Measurements from ENCODE around the gene BRMS1L. TPM values are rescaled to one million over a fixed set of nuclear protein-coding genes. Genes with fewer than 3 reads are reported as not detected.

BRMS1L gene
- total and polyA plus RNA-seq, 2 of the 13 experiments (the other 11 are each of a cell fraction or from before 2014, with no cell fraction given) = 21.1 to 23.8 TPM

- TF ChIP-seq, protein P1, sequence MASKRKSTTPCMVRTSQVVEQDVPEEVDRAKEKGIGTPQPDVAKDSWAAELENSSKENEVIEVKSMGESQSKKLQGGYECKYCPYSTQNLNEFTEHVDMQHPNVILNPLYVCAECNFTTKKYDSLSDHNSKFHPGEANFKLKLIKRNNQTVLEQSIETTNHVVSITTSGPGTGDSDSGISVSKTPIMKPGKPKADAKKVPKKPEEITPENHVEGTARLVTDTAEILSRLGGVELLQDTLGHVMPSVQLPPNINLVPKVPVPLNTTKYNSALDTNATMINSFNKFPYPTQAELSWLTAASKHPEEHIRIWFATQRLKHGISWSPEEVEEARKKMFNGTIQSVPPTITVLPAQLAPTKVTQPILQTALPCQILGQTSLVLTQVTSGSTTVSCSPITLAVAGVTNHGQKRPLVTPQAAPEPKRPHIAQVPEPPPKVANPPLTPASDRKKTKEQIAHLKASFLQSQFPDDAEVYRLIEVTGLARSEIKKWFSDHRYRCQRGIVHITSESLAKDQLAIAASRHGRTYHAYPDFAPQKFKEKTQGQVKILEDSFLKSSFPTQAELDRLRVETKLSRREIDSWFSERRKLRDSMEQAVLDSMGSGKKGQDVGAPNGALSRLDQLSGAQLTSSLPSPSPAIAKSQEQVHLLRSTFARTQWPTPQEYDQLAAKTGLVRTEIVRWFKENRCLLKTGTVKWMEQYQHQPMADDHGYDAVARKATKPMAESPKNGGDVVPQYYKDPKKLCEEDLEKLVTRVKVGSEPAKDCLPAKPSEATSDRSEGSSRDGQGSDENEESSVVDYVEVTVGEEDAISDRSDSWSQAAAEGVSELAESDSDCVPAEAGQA (IDR thresholded peaks at IDR 0.05; ENCODE audit: low read depth) = no peak
- TF ChIP-seq, protein P1 (CRISPR knock-in tag; IDR thresholded peaks at IDR 0.05; ENCODE audit: borderline replicate concordance) = no peak
- TF ChIP-seq ZBTB25 (CRISPR knock-in tag; IDR thresholded peaks at IDR 0.05) (peak; percentile 57; the same call in 1 of the 2 replicates), CHD4 (IDR thresholded peaks at IDR 0.05; ENCODE audit: borderline replicate concordance, low read length) (peak; percentile 40; the same call in 1 of the 2 replicates), CREM (IDR thresholded peaks at IDR 0.05) (no peak), CREM (CRISPR knock-in tag; IDR thresholded peaks at IDR 0.05) (no peak), SMAD3 (CRISPR knock-in tag; IDR thresholded peaks at IDR 0.05) (peak; percentile 37; the same call in 1 of the 2 replicates), HMG20A (CRISPR knock-in tag; IDR thresholded peaks at IDR 0.05; ENCODE audit: borderline replicate concordance) (no peak), BRCA1 (CRISPR knock-in tag; IDR thresholded peaks at IDR 0.05) (no peak), FOXM1 (CRISPR knock-in tag; IDR thresholded peaks at IDR 0.05) (no peak), XRCC5 (optimal IDR thresholded peaks at IDR 0.05; ENCODE audit: low read length) (peak; percentile 70), PTBP1 (IDR thresholded peaks at IDR 0.05; ENCODE audit: low read depth, low read length, poor library complexity, severe bottlenecking) (no peak), BRF2 (CRISPR knock-in tag; IDR thresholded peaks at IDR 0.05) (no peak), SMC3 (IDR thresholded peaks at IDR 0.05; ENCODE audit: low read length) (peak; percentile 86), GABPA (IDR thresholded peaks at IDR 0.05; ENCODE audit: low read depth, low read length) (no peak), GABPA (CRISPR knock-in tag; IDR thresholded peaks at IDR 0.05; ENCODE audit: low read depth) (0 out of 2 replicates have a peak, but pooled peaks have one; percentile 16), TBX2 (CRISPR knock-in tag; IDR thresholded peaks at IDR 0.05; ENCODE audit: borderline replicate concordance) (no peak), CEBPG (CRISPR knock-in tag; IDR thresholded peaks at IDR 0.05) (peak; percentile 23; the same call in 1 of the 2 replicates), SIN3B (IDR thresholded peaks at IDR 0.05; ENCODE audit: low read length) (no peak)
- TF ChIP-seq, protein P2, sequence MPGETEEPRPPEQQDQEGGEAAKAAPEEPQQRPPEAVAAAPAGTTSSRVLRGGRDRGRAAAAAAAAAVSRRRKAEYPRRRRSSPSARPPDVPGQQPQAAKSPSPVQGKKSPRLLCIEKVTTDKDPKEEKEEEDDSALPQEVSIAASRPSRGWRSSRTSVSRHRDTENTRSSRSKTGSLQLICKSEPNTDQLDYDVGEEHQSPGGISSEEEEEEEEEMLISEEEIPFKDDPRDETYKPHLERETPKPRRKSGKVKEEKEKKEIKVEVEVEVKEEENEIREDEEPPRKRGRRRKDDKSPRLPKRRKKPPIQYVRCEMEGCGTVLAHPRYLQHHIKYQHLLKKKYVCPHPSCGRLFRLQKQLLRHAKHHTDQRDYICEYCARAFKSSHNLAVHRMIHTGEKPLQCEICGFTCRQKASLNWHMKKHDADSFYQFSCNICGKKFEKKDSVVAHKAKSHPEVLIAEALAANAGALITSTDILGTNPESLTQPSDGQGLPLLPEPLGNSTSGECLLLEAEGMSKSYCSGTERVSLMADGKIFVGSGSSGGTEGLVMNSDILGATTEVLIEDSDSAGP (CRISPR knock-in tag; IDR thresholded peaks at IDR 0.05; ENCODE audit: borderline replicate concordance) = no peak
- TF ChIP-seq, protein P3, sequence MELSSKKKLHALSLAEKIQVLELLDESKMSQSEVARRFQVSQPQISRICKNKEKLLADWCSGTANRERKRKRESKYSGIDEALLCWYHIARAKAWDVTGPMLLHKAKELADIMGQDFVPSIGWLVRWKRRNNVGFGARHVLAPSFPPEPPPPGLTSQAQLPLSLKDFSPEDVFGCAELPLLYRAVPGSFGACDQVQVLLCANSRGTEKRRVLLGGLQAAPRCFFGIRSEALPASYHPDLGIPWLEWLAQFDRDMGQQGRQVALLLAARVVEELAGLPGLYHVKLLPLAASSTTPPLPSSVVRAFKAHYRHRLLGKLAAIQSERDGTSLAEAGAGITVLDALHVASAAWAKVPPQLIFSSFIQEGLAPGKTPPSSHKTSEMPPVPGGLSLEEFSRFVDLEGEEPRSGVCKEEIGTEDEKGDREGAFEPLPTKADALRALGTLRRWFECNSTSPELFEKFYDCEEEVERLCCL (CRISPR knock-in tag; IDR thresholded peaks at IDR 0.05; ENCODE audit: borderline replicate concordance) = no peak
Observed at GRCh38 chr14:35814371-35815005, 11.7 kb upstream of the BRMS1L start (continued).

Data from HepG2 (cell line).